T-helper 2 cell treated with Interferon-gamma antibody and Interleukin-4, amounts not matched to agents 5 μg/mL and 100 μg/mL, for 36 hours (primary cell): ENCODE measurements around the gene NUP205.
"Not testable (repeated sequence)": the region's sequence is repeated elsewhere in the genome, so short reads cannot be mapped to it uniquely, and the experiment has no call there.

ENCODE experiments used
- DNase-seq: peaks from one replicate; pipeline ENCODE4 v3.0.0; 2021; ENCODE audit warnings: low spot score
- H3K27ac Mint-ChIP-seq: one replicate; pipeline ENCODE4 v1.8.0; 2021; ENCODE audit warnings: mild to moderate bottlenecking, mixed read lengths
- H3K27me3 Mint-ChIP-seq: one replicate; pipeline ENCODE4 v1.8.0; 2021; ENCODE audit warnings: low read depth, mixed read lengths
- H3K36me3 Mint-ChIP-seq: one replicate; pipeline ENCODE4 v1.8.0; 2021; ENCODE audit warnings: low read depth, mixed read lengths
- H3K4me1 Mint-ChIP-seq: one replicate; pipeline ENCODE4 v1.8.0; 2021; ENCODE audit warnings: low read depth, mixed read lengths
- H3K4me3 Mint-ChIP-seq: one replicate; pipeline ENCODE4 v1.8.0; 2022; ENCODE audit warnings: mild to moderate bottlenecking, moderate library complexity, mixed read lengths
- H3K9me3 Mint-ChIP-seq: one replicate; pipeline ENCODE4 v1.8.0; 2021; ENCODE audit warnings: mixed read lengths

Gene NUP205

DNA sequence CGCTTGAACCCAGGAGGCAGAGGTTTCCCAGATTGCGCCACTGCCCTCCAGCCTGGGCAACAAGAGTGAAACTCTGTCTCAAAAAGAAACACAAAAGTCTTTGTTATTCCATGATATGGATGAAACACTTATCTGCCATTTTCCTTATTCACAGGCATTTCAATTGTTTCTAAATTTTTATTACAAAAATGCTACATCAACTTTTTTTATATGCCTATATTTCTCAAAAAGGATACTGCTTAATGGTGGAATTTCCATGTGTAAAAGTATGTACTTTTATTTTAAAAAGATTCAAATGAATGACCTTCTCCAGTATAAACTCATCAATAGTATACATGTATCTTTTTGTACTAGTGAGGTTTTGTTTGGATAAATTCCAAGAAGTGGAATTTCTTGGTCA lies 62.7 kb downstream of the NUP205 start:
- Mint-ChIP-seq H3K4me1 (no peaks in the 10 kb centered on the region), H3K4me3 (no peak overlapping the region), H3K36me3 (peaks cover 42% of the 10 kb centered on the region)

DNA sequence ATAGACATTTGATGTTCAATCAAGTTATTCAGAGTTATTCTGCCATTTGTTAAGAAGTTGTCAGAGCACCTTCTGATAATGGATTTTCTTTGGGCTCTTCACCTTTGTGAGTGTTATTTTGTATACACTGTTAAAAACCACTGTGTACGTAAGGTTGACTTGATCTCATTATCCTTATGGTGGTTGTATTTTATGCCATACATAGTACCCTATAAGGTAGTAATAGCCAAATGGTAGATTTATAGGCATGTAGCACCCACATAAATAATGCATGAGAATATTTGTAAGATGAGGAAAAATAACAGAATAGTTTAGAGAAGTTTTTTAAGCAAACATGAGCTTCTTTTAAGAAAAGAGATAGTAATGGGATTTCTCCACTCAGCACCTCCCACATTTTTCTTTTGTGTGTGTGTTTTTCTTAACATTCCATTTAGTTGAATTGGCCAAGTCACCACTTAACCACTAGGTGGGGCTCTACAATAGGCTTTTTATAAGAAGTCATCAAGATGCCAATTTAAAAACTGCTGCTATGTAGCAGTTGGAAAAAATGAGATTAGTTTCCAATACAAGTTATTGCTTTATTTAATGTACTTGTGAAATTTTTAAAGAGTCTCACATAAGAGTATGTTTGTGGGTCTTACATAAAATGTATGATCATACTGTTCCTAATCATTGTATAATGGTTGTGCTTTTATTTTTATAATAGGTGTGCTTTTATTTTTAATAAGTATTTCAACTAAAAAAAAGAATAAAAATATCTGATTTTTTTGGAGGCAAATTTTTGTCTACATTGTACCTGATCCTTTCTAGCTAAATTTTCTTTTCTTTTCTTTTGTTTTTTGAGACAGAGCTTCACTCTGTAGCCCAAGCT lies 63.5 kb downstream of the NUP205 start:
- H3K36me3 Mint-ChIP-seq = peaks cover 39% of the 10 kb centered on the region
- no peaks in the 10 kb centered on the region for H3K27me3 Mint-ChIP-seq
- H3K4me3 Mint-ChIP-seq = no peak overlapping the region
- no peak overlapping the region for H3K27ac Mint-ChIP-seq
- peaks cover under 1% of the 10 kb centered on the region for H3K4me1 Mint-ChIP-seq
- H3K9me3 Mint-ChIP-seq = no peaks in the 10 kb centered on the region
- DNase-seq = no peak

More for the DNA sequence above, 62.7 kb downstream of the NUP205 start:
- H3K27ac Mint-ChIP-seq = no peak overlapping the region
- no peaks in the 10 kb centered on the region for H3K27me3 Mint-ChIP-seq
- DNase-seq = no peak
- H3K9me3 Mint-ChIP-seq = no peaks in the 10 kb centered on the region

DNA sequence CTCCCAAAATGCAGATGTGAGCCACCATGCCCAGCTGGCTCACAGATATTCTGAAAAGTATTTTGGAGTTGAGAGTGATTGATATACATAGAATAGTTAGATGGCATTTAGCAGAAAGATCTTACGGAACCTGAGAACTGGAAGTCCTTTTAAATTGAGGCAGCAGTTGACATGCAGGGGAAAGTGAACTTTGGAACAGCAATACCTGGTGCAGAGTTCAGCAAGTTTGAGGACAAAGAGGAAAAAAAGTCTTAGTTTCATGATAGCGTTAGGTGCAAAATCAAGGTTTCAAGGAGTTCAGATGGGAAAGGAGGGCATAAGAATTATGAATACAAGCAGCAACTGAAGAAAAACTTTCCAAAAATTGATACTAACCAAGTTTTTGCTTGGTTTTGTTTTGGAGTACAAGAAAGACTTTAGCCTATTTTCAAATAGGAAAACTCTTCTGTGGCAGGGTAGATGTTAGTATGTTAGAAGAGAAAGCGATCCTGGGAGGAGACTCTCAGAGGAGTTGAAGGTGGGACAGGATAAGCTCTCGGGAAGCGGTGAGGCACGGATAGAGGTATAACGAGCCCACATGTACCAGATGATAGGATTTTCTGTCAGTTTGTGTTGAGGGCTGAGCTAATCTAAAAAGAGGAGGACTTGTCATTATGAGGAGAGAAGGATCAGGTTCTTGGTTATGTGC lies 76.6 kb downstream of the NUP205 start:
- no peak overlapping the region for H3K4me3 Mint-ChIP-seq
- no peaks in the 10 kb centered on the region for H3K27me3 Mint-ChIP-seq
- no peaks in the 10 kb centered on the region for H3K4me1 Mint-ChIP-seq
- no peak for DNase-seq
- H3K9me3 Mint-ChIP-seq = no peaks in the 10 kb centered on the region
- peaks cover 51% of the 10 kb centered on the region for H3K36me3 Mint-ChIP-seq
- no peak overlapping the region for H3K27ac Mint-ChIP-seq

DNA sequence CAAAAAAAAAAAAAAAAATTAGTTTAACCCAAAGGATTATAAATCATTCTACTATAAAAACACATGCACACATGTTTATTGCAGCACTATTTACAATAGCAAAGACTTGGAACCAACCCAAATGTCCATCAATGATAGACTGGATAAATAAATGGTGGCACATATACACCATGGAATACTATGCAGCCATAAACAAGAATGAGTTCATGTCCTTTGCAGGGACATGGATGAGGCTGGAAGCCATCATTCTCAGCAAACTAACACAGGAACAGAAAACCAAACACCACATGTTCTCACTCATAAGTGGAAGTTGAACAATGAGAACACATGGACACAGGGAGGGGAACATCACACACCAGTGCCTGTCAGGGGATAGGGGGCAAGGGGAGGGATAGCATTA lies 82.0 kb downstream of the NUP205 start:
- H3K9me3 Mint-ChIP-seq, DNase-seq, H3K4me3 Mint-ChIP-seq, H3K27me3 Mint-ChIP-seq, H3K4me1 Mint-ChIP-seq: not testable (repeated sequence)
- Mint-ChIP-seq H3K27ac (peak overlapping the region; percentile 26), H3K36me3 (peaks cover 56% of the 10 kb centered on the region)

DNA sequence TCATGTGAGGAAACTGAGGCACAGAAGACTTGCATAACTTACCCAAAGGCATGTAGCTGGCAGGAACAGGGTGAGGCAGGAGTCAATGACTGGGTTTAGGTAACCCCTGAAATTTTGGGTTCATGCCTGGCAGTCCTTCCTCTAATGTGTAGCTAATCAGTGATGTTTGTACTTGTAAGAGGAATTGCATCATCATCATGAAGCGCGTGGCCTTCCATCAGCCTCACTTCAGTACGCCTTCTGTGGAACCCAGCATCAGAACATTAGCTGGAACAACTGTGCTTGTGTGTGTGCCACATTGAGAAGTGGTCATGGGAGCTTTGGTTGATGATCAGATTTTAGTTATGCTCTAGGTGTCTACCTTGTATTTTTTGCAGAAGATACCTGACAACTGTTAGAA lies 86.4 kb downstream of the NUP205 start:
- H3K27ac Mint-ChIP-seq = no peak overlapping the region
- peaks cover 57% of the 10 kb centered on the region for H3K36me3 Mint-ChIP-seq

DNA sequence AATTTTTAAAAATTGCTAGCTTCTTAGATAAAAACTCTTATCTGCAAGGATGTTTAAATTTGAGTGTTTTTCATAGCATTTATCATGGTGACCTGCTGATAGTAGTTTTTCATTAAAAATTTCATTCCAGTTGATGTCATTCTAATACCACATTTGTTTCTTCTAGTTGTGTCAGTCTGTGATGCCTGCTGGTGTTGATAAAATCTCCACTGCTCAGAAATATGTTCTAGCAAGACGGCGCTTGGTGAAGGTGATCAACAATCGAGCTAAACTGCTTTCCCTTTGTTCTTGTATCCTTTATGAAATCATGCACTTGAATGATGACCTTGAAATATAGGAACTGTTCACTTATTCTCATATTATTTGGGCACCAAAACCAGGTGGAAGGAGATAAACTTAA lies 87.0 kb downstream of the NUP205 start:
- peaks cover 4% of the 10 kb centered on the region for H3K4me1 Mint-ChIP-seq
- no peaks in the 10 kb centered on the region for H3K9me3 Mint-ChIP-seq
- no peaks in the 10 kb centered on the region for H3K27me3 Mint-ChIP-seq
- no peak overlapping the region for H3K27ac Mint-ChIP-seq
- DNase-seq = no peak
- H3K36me3 Mint-ChIP-seq = peaks cover 56% of the 10 kb centered on the region
- H3K4me3 Mint-ChIP-seq = no peak overlapping the region

More for the DNA sequence above, 86.4 kb downstream of the NUP205 start:
- Mint-ChIP-seq H3K4me1 (peaks cover 4% of the 10 kb centered on the region), H3K9me3 (no peaks in the 10 kb centered on the region), H3K27me3 (no peaks in the 10 kb centered on the region), H3K4me3 (no peak overlapping the region)
- DNase-seq = no peak

DNA sequence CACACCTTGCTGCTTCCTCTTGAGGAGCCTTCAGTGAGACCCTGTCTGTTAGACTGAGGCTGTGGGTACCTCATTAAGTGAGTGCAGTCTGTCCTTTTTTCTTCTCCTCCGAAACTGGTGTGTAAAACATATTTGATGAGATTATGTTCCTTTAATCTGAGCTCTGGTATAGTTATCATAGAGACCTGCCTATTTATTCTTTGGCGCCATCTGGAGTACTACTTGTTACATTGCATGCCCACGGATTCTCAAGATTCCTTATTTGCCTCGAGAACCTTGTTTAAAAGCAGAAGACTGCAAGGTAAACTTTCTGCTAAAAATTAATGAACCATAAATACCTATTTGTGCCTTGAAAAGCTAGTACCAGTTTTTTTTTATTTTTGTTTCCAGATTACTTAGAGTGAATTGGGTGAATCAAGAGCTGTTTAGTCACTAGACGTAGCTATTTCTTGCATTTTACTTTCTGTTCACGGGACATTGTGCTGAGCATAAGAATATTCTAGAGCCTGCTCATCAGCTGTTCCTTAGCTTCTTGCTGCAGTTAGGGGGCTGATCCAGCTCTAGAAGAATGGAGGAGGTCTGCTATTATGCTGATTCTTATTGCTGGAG lies 87.7 kb downstream of the NUP205 start:
- H3K9me3 Mint-ChIP-seq = no peaks in the 10 kb centered on the region
- no peak for DNase-seq
- no peak overlapping the region for H3K27ac Mint-ChIP-seq

DNA sequence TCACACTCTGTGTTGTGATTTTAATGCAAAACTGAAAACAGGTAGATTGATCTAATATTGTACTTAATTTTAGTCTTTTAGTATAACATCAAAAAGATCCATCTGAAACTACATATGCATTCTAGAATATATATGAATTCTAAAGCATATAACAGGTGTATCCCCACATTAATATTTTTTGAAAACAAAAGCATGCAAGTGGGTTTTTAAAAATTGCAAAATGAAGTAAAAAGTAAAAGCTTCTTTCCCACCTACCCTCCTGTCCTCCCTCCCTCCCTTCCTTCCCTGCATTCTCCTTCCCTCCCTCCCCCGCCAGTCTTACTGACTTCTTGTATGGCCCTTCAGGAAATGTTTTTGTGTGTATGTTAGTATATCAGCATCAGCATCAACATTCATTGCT lies 90.0 kb downstream of the NUP205 start:
- Mint-ChIP-seq H3K4me1 (peaks cover 7% of the 10 kb centered on the region), H3K27me3 (no peaks in the 10 kb centered on the region), H3K27ac (no peak overlapping the region), H3K36me3 (peaks cover 41% of the 10 kb centered on the region), H3K4me3 (no peak overlapping the region), H3K9me3 (no peaks in the 10 kb centered on the region)
- no peak for DNase-seq

More for the DNA sequence above, 87.7 kb downstream of the NUP205 start:
- peaks cover 53% of the 10 kb centered on the region for H3K36me3 Mint-ChIP-seq
- no peaks in the 10 kb centered on the region for H3K27me3 Mint-ChIP-seq
- no peak overlapping the region for H3K4me3 Mint-ChIP-seq
- H3K4me1 Mint-ChIP-seq = peaks cover 5% of the 10 kb centered on the region

DNA sequence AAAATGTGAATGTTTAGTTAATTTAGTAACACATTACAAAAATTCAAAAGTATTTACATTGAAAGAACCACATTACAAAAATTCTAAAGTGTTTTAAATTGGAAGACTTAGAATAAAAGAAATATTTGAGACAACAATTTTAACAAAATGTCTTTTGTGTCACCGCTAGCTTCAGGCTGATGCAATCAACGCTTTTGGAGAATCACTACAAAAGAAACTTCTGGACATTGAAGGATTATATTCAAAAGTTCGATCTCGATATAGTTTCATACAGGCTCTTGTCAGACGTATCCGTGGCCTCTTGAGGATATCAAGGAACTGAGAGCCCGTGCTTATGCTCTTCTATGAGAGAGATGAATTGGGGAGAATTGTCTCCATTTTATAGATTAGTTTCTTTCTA lies 90.5 kb downstream of the NUP205 start:
- peaks cover 7% of the 10 kb centered on the region for H3K4me1 Mint-ChIP-seq
- H3K36me3 Mint-ChIP-seq = peaks cover 41% of the 10 kb centered on the region
- no peaks in the 10 kb centered on the region for H3K9me3 Mint-ChIP-seq

DNA sequence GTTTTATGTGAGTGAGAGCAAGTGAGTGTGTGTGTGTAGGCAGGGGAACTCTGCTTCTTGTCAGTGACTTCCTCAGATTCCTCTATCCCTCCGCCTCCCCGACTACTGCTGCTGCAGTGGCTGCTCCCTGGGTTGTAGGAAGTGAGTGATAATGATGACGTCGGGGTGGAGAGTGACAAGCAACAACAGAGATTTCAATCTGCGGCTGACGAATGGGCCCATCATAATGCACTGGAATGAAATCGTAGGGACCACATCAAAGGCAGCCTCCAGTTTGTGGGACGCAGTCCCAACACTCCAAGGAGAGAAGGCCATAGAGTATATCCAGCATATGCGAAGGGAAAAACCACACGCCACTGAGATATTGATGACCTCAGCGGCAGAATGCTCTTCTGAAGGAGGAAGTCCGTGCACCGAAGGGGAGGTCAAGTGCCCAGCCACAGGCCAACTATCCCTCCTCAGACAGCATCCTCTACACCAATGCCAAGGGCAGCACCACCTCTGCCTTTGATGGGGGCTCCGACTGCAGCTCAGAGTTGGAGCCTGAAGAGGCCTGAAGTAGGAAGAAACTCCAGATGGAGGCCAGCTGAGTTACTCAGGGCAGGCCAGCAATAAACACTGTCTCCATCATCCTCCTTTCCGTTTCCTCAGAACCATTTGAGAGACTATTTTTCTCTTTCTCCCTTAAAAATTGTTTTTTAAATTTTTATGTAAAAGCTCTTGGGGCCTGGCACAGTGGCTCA lies 93.3 kb downstream of the NUP205 start:
- Mint-ChIP-seq H3K27ac (no peak overlapping the region), H3K9me3 (no peaks in the 10 kb centered on the region), H3K36me3 (peaks cover 19% of the 10 kb centered on the region), H3K27me3 (no peaks in the 10 kb centered on the region), H3K4me1 (peaks cover 3% of the 10 kb centered on the region), H3K4me3 (no peak overlapping the region)
- no peak for DNase-seq

More for the DNA sequence above, 90.5 kb downstream of the NUP205 start:
- no peak for DNase-seq
- H3K27me3 Mint-ChIP-seq = no peaks in the 10 kb centered on the region
- H3K27ac Mint-ChIP-seq = no peak overlapping the region
- H3K4me3 Mint-ChIP-seq = no peak overlapping the region

DNA sequence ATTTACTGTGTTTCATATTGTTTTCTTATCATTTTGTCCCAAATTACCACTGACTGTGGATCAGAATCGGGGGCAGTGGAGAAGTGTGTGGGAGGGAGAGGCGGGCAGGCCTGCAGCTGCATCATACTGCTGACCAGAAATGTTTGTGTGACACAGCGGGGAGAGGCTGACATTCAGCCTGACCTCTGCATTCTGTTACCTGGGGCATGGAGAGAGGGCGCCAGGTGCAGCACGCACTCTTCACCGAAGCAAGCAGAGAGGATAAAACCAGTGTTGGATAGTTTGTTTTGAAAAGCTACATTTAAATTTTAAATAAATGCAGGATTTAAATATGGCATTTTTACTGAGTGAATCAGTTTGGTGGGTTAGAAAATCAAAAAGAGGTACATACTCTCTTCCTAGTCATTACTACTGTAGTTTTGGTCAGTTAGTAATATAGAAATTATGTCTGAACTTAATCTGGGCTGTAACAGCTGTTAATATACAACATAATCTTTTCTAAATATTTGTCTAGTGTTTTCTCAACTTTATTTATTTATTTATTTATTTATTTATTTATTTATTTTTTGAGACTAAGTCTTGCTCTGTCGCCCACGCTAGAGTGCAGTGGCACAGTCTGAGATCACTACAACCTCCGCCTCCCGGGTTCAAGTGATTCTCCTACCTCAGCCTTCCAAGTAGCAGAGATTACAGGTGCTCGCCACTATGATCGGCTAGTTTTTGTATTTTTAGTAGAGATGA lies 95.8 kb downstream of the NUP205 start:
- Mint-ChIP-seq H3K27ac (no peak overlapping the region), H3K27me3 (no peaks in the 10 kb centered on the region), H3K9me3 (no peaks in the 10 kb centered on the region), H3K4me1 (peaks cover 3% of the 10 kb centered on the region), H3K36me3 (peaks cover 8% of the 10 kb centered on the region), H3K4me3 (no peak overlapping the region)
- no peak for DNase-seq

DNA sequence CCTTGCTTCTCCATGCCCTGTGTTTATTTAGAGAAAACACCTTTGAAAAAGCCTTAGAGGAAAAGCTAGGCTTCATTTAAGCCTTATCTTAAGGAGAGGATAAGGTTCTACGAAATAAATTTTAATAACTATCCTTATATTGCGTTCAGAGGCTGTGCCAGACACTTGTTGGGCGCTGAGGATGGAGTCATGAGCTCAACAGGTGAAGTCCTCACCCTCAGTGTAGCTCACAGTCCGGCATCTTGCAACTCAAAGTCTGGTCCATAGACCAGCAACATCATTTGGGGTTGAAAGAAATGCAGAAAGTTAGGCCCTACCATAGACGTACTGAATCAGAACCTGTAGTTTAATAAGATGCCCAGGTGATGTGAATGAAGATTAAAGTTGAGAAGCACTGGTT lies 100.8 kb downstream of the NUP205 start:
- Mint-ChIP-seq H3K4me1 (peaks cover 10% of the 10 kb centered on the region), H3K36me3 (peaks cover 2% of the 10 kb centered on the region), H3K27ac (no peak overlapping the region), H3K27me3 (no peaks in the 10 kb centered on the region), H3K9me3 (peaks cover 4% of the 10 kb centered on the region), H3K4me3 (no peak overlapping the region)
- DNase-seq = no peak

DNA sequence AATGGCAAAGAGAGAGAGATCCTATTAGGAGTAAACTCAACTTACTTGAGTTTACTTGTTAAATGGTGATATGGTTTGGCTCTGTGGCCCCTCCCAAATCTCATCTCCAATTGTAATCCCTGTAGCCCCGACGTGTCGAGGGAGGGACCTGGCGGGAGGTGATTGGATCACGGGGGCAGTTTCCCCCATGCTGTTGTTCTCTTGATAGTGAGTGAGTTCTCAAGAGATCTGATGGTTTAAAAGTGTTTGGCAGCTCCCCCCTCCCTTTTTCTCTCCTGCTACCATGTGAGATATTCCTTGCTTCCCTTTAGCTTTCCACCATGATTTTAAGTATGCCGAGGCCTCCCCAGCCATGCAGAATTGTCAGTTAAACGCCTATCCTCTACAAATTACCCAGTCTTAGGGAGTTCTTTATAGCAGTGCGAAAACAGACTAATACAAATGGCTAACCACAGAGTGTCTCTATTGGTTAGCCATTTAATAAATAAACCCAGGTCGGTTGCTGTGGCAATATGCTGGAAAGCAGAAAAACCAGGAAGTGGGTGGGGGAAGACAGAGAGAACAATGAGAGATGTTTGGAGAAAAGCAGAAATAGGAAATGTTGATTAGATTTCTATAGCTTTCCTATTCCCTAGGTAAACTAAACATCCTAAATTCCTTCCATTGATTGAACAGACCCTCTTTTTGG lies 101.6 kb downstream of the NUP205 start:
- H3K27ac Mint-ChIP-seq = no peak overlapping the region
- DNase-seq = no peak
- no peaks in the 10 kb centered on the region for H3K27me3 Mint-ChIP-seq

More for the DNA sequence above, 101.6 kb downstream of the NUP205 start:
- peaks cover 5% of the 10 kb centered on the region for H3K36me3 Mint-ChIP-seq
- peaks cover 10% of the 10 kb centered on the region for H3K4me1 Mint-ChIP-seq
- H3K4me3 Mint-ChIP-seq = no peak overlapping the region
- peaks cover 4% of the 10 kb centered on the region for H3K9me3 Mint-ChIP-seq
